Type B pancreatic cell (in vitro differentiated cells): Measurements from ENCODE around the gene TENM4. TPM values are rescaled to one million over a fixed set of nuclear protein-coding genes. Genes with fewer than 3 reads are reported as not detected.
"Not testable (repeated sequence)": the region's sequence is repeated elsewhere in the genome, so short reads cannot be mapped to it uniquely, and the experiment has no call there.

Experiments
- DNase-seq: peaks from one replicate; pipeline ENCODE4 v3.0.0; 2021; ENCODE audit warnings: mixed read lengths; ENCODE audit not compliant: unreplicated experiment; ENCODE audit errors: extremely low spot score
- H3K27ac Mint-ChIP-seq: 2 replicates; pipeline ENCODE4 v1.8.0; 2021; ENCODE audit warnings: mild to moderate bottlenecking, mixed read lengths
- H3K27me3 Mint-ChIP-seq: 2 replicates; pipeline ENCODE4 v1.8.0; 2021; ENCODE audit warnings: mixed read lengths
- H3K36me3 Mint-ChIP-seq: 2 replicates; pipeline ENCODE4 v1.8.0; 2021; ENCODE audit warnings: mixed read lengths
- H3K4me1 Mint-ChIP-seq: one replicate; pipeline ENCODE4 v1.8.0; 2021; ENCODE audit warnings: mixed read lengths; ENCODE audit not compliant: unreplicated experiment
- H3K4me3 Mint-ChIP-seq: 2 replicates; pipeline ENCODE4 v1.8.0; 2021; ENCODE audit warnings: mild to moderate bottlenecking, mixed read lengths
- H3K9me3 Mint-ChIP-seq: 2 replicates; pipeline ENCODE4 v1.8.0; 2021; ENCODE audit warnings: mixed read lengths
- CTCF ChIP-seq: fragments of 200-600 bp; sonication (generic); conservative IDR thresholded peaks from 2 replicates; pipeline ENCODE4 v1.5.0; 2021; ENCODE audit warnings: antibody characterized with exemption, mild to moderate bottlenecking
- total RNA-seq: library from RNA; stranded (reverse); gene quantifications from 2 replicates; pipeline ENCODE4 v1.2.1, GENCODE V29; 2021; ENCODE audit warnings: low replicate concordance

Gene TENM4
- total RNA-seq, 1 donor from 2014 or later, result 156 TPM

DNA sequence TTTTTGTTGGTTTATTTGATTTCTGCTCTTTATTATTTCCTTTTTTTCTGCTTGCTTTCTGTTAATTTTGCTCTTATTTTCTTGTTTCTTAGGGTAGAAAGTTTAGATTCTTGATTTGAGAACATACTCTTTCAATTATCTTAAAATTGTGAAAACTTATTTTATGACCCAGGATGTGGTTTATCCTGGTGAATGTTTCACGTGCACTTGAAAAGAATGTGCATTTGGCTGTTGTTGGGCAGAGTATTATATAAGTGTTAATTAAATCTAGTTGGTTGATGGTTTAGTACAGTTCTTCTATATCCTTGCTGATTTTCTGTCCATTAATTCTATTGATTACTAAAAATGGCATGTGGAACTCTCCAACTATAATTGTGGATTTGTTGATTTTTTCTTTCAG lies 799.3 kb downstream of the TENM4 start:
- DNase-seq, result no peak
- Mint-ChIP-seq H3K4me3 (no peak overlapping the region), H3K36me3 (no peaks in the 10 kb centered on the region), H3K27ac (no peak overlapping the region), H3K27me3 (peaks cover 8% of the 10 kb centered on the region), H3K9me3 (no peaks in the 10 kb centered on the region), H3K4me1 (peaks cover 6% of the 10 kb centered on the region)
- no peak for TF ChIP-seq CTCF

DNA sequence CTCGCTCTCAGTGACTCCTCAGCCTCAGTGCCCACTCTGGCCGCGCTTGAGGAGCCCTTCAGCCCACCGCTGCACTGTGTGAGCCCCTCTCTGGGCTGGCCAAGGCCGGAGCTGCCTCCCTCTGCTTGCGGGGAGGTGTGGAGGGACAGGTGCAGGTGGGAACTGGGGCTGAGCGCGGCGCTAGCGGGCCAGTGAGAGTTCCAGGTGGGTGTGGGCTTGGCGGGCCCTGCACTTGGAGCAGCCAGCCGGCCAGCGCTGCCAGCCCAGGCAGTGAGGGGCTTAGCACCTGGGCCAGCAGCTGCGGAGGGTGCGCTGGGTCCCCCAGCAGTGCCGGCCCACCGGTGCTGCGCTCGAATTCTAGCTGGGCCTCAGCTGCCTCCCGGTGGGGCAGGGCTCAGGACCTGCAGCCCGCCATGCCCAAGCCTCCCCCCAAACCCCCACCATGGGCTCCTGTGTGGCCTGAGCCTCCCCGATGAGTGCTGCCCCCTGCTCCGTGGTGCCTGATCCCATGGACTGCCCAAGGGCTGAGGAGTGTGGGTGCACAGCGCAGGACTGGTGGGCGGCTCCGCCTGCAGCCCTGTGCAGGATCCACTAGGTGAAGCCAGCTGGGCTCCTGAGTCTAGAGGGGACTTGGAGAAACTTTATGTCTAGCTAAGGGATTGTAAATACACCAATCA lies 802.0 kb downstream of the TENM4 start:
- no peak overlapping the region for H3K4me3 Mint-ChIP-seq
- H3K27ac Mint-ChIP-seq, result no peak overlapping the region
- no peaks in the 10 kb centered on the region for H3K4me1 Mint-ChIP-seq
- TF ChIP-seq CTCF, result no peak
- no peak for DNase-seq
- H3K27me3 Mint-ChIP-seq, result peaks cover 3% of the 10 kb centered on the region
- H3K9me3 Mint-ChIP-seq, result no peaks in the 10 kb centered on the region
- H3K36me3 Mint-ChIP-seq, result no peaks in the 10 kb centered on the region

DNA sequence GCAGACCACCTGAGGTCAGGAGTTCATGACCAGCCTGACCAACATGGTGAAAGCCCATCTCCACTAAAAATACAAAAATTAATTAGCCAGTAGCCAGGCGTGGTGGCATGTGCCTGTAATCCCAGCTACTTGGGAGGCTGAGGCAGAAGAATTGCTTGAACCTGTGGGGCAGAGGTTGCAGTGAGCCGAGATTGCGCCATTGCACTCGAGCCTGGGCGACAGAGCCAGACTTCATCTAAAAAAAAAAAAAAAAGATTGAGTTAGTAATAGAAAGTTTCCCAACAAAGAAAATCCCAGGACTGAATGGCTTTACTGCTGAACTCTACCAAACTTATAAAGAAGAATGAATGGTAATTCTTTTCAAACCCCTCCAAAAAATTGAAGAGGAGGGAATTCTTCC lies 803.3 kb downstream of the TENM4 start:
- H3K4me1 Mint-ChIP-seq, H3K27me3 Mint-ChIP-seq, H3K4me3 Mint-ChIP-seq, H3K36me3 Mint-ChIP-seq, H3K9me3 Mint-ChIP-seq, DNase-seq, H3K27ac Mint-ChIP-seq: not testable (repeated sequence)

DNA sequence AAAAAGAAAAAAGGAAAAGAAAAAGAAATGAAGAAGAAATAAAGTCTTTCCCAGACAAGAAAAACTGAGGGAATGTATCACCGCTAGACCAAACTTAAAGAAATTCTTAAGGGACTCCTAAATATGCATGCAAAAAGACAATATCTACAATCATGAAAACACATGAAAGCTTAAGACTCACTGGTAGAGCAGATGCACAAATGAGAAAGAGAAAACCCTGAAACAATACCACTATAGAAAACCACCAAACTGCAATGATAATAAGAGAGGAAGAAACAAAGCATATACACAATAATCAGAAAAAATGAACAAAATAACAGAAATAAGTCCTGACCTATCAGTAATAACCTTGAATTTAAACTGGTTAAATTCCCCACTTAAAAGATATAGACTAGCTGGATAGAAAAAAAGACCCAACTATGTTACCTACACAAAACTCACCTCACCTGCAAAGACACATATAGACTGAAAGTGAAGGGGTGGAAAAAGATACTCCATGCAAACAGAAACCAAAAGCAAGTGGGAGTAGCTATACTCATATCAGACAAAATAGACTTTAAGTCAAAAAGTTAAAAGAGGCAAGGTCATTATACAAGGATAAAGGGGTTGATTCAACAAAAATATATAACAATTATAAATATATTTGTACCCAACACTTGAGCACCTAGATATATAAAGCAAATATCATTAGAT lies 804.9 kb downstream of the TENM4 start:
- H3K9me3 Mint-ChIP-seq, result no peaks in the 10 kb centered on the region
- no peak for TF ChIP-seq CTCF
- no peak overlapping the region for H3K4me3 Mint-ChIP-seq
- no peaks in the 10 kb centered on the region for H3K4me1 Mint-ChIP-seq
- no peak for DNase-seq
- peaks cover 3% of the 10 kb centered on the region for H3K27me3 Mint-ChIP-seq
- no peak overlapping the region for H3K27ac Mint-ChIP-seq
- no peaks in the 10 kb centered on the region for H3K36me3 Mint-ChIP-seq

GRCh38 chr11:78633516-78634310 lies 807.1 kb downstream of the TENM4 start:
- Mint-ChIP-seq H3K36me3 (peaks cover 3% of the 10 kb centered on the region), H3K9me3 (peaks cover 8% of the 10 kb centered on the region), H3K4me1 (no peaks in the 10 kb centered on the region), H3K27ac (no peak overlapping the region), H3K4me3 (no peak overlapping the region), H3K27me3 (no peaks in the 10 kb centered on the region)
- TF ChIP-seq CTCF, result no peak
- no peak for DNase-seq
